GM23338 (cell line): ENCODE measurements around the gene FBRSL1. TPM values are rescaled to one million over a fixed set of nuclear protein-coding genes. Genes with fewer than 3 reads are reported as not detected.

Experiments
- ATAC-seq: fragments of 200-7000 bp; cut with Tn5 transposase; 3 replicates; pipeline ENCODE4 v1.9.1; 2020
- DNase-seq: peaks from one replicate; pipeline ENCODE4 v3.0.0-alpha.2; 2015; ENCODE audit warnings: low spot score
- H2AFZ ChIP-seq: fragments of 200-600 bp; sonication (generic); 2 replicates; pipeline ENCODE4 v1.8.0; 2016; ENCODE audit warnings: antibody characterized with exemption, mild to moderate bottlenecking, moderate library complexity
- H3F3A ChIP-seq: fragments of 200-600 bp; sonication (generic); replicated peaks from 2 replicates; pipeline ENCODE4 v1.8.0; 2017; ENCODE audit warnings: antibody characterized with exemption, mixed run types, low read depth
- H3K27ac ChIP-seq: fragments of 200-600 bp; sonication (generic); 2 replicates; pipeline ENCODE4 v1.6.1; 2016; ENCODE audit warnings: low read depth
- H3K27me3 ChIP-seq: fragments of 200-600 bp; sonication (generic); 2 replicates; pipeline ENCODE4 v1.8.0; 2016; ENCODE audit warnings: mild to moderate bottlenecking, mixed run types, moderate library complexity; ENCODE audit not compliant: insufficient read depth
- H3K36me3 ChIP-seq: fragments of 200-600 bp; sonication (generic); 2 replicates; pipeline ENCODE4 v1.8.0; 2016; ENCODE audit warnings: mild to moderate bottlenecking; ENCODE audit not compliant: insufficient read depth
- H3K4me1 ChIP-seq: fragments of 200-600 bp; sonication (generic); 2 replicates; pipeline ENCODE4 v1.8.0; 2016; ENCODE audit warnings: mild to moderate bottlenecking, moderate library complexity; ENCODE audit not compliant: insufficient read depth
- H3K4me2 ChIP-seq: fragments of 200-600 bp; sonication (generic); 2 replicates; pipeline ENCODE4 v1.7.1; 2017; ENCODE audit warnings: mixed run types
- H3K4me3 ChIP-seq: fragments of 200-600 bp; sonication (generic); 2 replicates; pipeline ENCODE4 v1.6.1; 2016; ENCODE audit warnings: mixed run types
- H3K79me2 ChIP-seq: fragments of 200-600 bp; sonication (generic); replicated peaks from 2 replicates; pipeline ENCODE4 v1.8.0; 2017; ENCODE audit warnings: mild to moderate bottlenecking; ENCODE audit not compliant: insufficient read depth
- H3K9me2 ChIP-seq: fragments of 200-600 bp; sonication (generic); 2 replicates; pipeline ENCODE4 v1.8.0; 2017; ENCODE audit not compliant: insufficient read depth
- H4K20me1 ChIP-seq: fragments of 200-600 bp; sonication (generic); replicated peaks from 2 replicates; pipeline ENCODE4 v1.8.0; 2017; ENCODE audit warnings: mild to moderate bottlenecking; ENCODE audit not compliant: insufficient read depth
- H3K27ac Mint-ChIP-seq: 2 replicates; pipeline ENCODE4 v1.8.0; 2020; ENCODE audit warnings: inconsistent platforms, mild to moderate bottlenecking, moderate library complexity, mixed read lengths
- H3K27me3 Mint-ChIP-seq: 3 replicates; pipeline ENCODE4 v1.8.0; 2022; ENCODE audit warnings: low read depth, mild to moderate bottlenecking, moderate library complexity, mixed read lengths, inconsistent platforms; ENCODE audit not compliant: insufficient read depth, poor library complexity
- H3K36me3 Mint-ChIP-seq: 3 replicates; pipeline ENCODE4 v1.8.0; 2021; ENCODE audit warnings: low read depth, mild to moderate bottlenecking, inconsistent platforms, moderate library complexity, mixed read lengths
- H3K4me1 Mint-ChIP-seq: 3 replicates; pipeline ENCODE4 v1.8.0; 2020; ENCODE audit warnings: mild to moderate bottlenecking, inconsistent platforms, mixed read lengths
- H3K4me3 Mint-ChIP-seq: 3 replicates; pipeline ENCODE4 v1.8.0; 2021; ENCODE audit warnings: moderate library complexity, mild to moderate bottlenecking, inconsistent platforms, mixed read lengths
- H3K9me3 Mint-ChIP-seq: 3 replicates; pipeline ENCODE4 v1.8.0; 2020; ENCODE audit warnings: moderate library complexity, mild to moderate bottlenecking, inconsistent platforms, mixed read lengths
- CREB1 ChIP-seq: fragments of 250-450 bp; sonication (Bioruptor Pico); IDR thresholded peaks from 2 replicates; pipeline ENCODE4 v1.5.0; 2020; ENCODE audit warnings: low read depth, mild to moderate bottlenecking, moderate library complexity
- EZH2 ChIP-seq: fragments of 200-600 bp; sonication (generic); IDR thresholded peaks from one replicate; pipeline ENCODE4 v1.8.0; 2017; ENCODE audit warnings: antibody characterized with exemption, mild to moderate bottlenecking, low read depth; ENCODE audit not compliant: unreplicated experiment
- EZH2phosphoT487 ChIP-seq: fragments of 200-600 bp; sonication (generic); IDR thresholded peaks from one replicate; pipeline ENCODE4 v1.8.1; 2018; ENCODE audit warnings: antibody characterized with exemption; ENCODE audit not compliant: unreplicated experiment
- JUNB ChIP-seq: IDR thresholded peaks from one replicate; pipeline ENCODE4 v1.6.1; 2016; ENCODE audit warnings: antibody characterized with exemption; ENCODE audit not compliant: unreplicated experiment
- NANOG ChIP-seq: IDR thresholded peaks from 2 replicates; pipeline ENCODE4 v1.6.1; 2016; ENCODE audit warnings: antibody characterized with exemption, borderline replicate concordance
- POLR2AphosphoS5 ChIP-seq: IDR thresholded peaks from 2 replicates; pipeline ENCODE4 v1.6.1; 2016; ENCODE audit warnings: antibody characterized with exemption, low read depth
- STAT1 ChIP-seq: IDR thresholded peaks from one replicate; pipeline ENCODE4 v1.6.1; 2016; ENCODE audit warnings: antibody characterized with exemption; ENCODE audit not compliant: unreplicated experiment
- ZNF114 ChIP-seq: fragments of 250-450 bp; sonication (Bioruptor Pico); IDR thresholded peaks from 2 replicates; pipeline ENCODE4 v1.5.0; 2020; ENCODE audit warnings: mild to moderate bottlenecking, moderate library complexity
- ZNF331 ChIP-seq: fragments of 250-450 bp; sonication (Bioruptor Pico); IDR thresholded peaks from 2 replicates; pipeline ENCODE4 v1.5.0; 2020; ENCODE audit warnings: low read depth, mild to moderate bottlenecking, moderate library complexity
- polyA plus RNA-seq: library from polyadenylated mRNA; unstranded; fragments of >200 nt; fragmentation: Nextera tagmentation; extraction: Ambion mirVana; gene quantifications from 2 replicates; pipeline ENCODE4 v1.2.1, GENCODE V29; 2016
- total RNA-seq: library from RNA; depleted of rRNA; stranded (reverse); fragments of >200 nt; shearing (Covaris generic); gene quantifications from 2 replicates; pipeline ENCODE4 v1.2.3, GENCODE V29; 2014
- TF ChIP-seq, protein P1 (sequence below): IDR thresholded peaks from 2 replicates; pipeline ENCODE4 v1.6.1; 2016; ENCODE audit warnings: antibody characterized with exemption
- TF ChIP-seq, protein P2 (sequence below), 2 experiments: fragments of 200-600 bp in 1 of 2; sonication (generic) in 1 of 2; conservative IDR thresholded peaks; 2 replicates each; pipeline versions ENCODE4 v1.5.1 to v1.6.1; 2016 to 2017; ENCODE audit warnings: antibody characterized with exemption in 2 of 2, low read depth in 2 of 2, mild to moderate bottlenecking in 2 of 2, moderate library complexity in 1 of 2
- TF ChIP-seq, protein P3 (sequence below): fragments of 250-450 bp; sonication (Bioruptor Pico); IDR thresholded peaks from 2 replicates; pipeline ENCODE4 v1.5.0; 2020; ENCODE audit warnings: mild to moderate bottlenecking, moderate library complexity
- TF ChIP-seq, protein P4 (sequence below): IDR thresholded peaks from one replicate; pipeline ENCODE4 v1.6.1; 2018; ENCODE audit warnings: antibody characterized with exemption; ENCODE audit not compliant: unreplicated experiment

FBRSL1 gene
- total and polyA plus RNA-seq, 2 experiments from 2014 or later: 37.8 to 89.8 TPM

DNA sequence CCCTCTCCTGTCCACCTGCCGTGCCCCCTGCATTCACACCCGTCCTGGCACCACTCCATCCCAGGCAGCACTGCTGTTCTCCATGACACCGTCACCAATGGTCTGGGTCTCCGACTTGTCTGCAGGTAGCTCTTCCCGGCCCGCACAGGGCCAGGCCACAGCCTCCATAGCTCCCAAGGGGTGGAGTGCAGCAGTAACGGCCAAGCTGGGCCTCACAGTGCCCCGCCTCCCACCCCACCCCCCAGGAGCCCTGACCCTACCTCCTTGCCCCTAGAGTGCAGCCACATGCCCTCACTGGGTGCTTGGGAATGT lies 12.9 kb downstream of the FBRSL1 start:
- Mint-ChIP-seq H3K4me1 (peaks cover 29% of the 10 kb centered on the region), H3K36me3 (no peaks in the 10 kb centered on the region; the same call in 2 of the 3 replicates), H3K4me3 (0 out of 3 replicates have a peak overlapping the region, but pooled peaks have one; percentile 42), H3K9me3 (no peaks in the 10 kb centered on the region), H3K27me3 (peaks cover 16% of the 10 kb centered on the region), H3K27ac (no peak overlapping the region)
- Histone ChIP-seq H3K4me1 (peaks cover 21% of the 10 kb centered on the region), H3K9me2 (no peaks in the 10 kb centered on the region), H3K36me3 (no peaks in the 10 kb centered on the region), H4K20me1 (peaks cover 35% of the 10 kb centered on the region), H3K27ac (no peak overlapping the region), H3K4me3 (no peak overlapping the region), H3K27me3 (no peaks in the 10 kb centered on the region), H3F3A (no peaks in the 10 kb centered on the region), H3K79me2 (peaks cover 79% of the 10 kb centered on the region), H2AFZ (no peak overlapping the region), H3K4me2 (no peak overlapping the region)
- ATAC-seq: peak; percentile 6
- no peak for DNase-seq
- TF ChIP-seq JUNB (no peak), NANOG (no peak), POLR2AphosphoS5 (no peak), EZH2phosphoT487 (no peak), EZH2 (no peak), CREB1 (no peak), ZNF114 (CRISPR knock-in tag) (no peak), STAT1 (no peak), ZNF331 (CRISPR knock-in tag) (no peak)
- TF ChIP-seq, protein P1, sequence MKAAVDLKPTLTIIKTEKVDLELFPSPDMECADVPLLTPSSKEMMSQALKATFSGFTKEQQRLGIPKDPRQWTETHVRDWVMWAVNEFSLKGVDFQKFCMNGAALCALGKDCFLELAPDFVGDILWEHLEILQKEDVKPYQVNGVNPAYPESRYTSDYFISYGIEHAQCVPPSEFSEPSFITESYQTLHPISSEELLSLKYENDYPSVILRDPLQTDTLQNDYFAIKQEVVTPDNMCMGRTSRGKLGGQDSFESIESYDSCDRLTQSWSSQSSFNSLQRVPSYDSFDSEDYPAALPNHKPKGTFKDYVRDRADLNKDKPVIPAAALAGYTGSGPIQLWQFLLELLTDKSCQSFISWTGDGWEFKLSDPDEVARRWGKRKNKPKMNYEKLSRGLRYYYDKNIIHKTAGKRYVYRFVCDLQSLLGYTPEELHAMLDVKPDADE: no peak
- TF ChIP-seq, protein P2, sequence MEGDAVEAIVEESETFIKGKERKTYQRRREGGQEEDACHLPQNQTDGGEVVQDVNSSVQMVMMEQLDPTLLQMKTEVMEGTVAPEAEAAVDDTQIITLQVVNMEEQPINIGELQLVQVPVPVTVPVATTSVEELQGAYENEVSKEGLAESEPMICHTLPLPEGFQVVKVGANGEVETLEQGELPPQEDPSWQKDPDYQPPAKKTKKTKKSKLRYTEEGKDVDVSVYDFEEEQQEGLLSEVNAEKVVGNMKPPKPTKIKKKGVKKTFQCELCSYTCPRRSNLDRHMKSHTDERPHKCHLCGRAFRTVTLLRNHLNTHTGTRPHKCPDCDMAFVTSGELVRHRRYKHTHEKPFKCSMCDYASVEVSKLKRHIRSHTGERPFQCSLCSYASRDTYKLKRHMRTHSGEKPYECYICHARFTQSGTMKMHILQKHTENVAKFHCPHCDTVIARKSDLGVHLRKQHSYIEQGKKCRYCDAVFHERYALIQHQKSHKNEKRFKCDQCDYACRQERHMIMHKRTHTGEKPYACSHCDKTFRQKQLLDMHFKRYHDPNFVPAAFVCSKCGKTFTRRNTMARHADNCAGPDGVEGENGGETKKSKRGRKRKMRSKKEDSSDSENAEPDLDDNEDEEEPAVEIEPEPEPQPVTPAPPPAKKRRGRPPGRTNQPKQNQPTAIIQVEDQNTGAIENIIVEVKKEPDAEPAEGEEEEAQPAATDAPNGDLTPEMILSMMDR (conservative IDR thresholded peaks at IDR 0.05; ENCODE audit: low read depth in 2 of 2): no peak
- TF ChIP-seq, protein P3, sequence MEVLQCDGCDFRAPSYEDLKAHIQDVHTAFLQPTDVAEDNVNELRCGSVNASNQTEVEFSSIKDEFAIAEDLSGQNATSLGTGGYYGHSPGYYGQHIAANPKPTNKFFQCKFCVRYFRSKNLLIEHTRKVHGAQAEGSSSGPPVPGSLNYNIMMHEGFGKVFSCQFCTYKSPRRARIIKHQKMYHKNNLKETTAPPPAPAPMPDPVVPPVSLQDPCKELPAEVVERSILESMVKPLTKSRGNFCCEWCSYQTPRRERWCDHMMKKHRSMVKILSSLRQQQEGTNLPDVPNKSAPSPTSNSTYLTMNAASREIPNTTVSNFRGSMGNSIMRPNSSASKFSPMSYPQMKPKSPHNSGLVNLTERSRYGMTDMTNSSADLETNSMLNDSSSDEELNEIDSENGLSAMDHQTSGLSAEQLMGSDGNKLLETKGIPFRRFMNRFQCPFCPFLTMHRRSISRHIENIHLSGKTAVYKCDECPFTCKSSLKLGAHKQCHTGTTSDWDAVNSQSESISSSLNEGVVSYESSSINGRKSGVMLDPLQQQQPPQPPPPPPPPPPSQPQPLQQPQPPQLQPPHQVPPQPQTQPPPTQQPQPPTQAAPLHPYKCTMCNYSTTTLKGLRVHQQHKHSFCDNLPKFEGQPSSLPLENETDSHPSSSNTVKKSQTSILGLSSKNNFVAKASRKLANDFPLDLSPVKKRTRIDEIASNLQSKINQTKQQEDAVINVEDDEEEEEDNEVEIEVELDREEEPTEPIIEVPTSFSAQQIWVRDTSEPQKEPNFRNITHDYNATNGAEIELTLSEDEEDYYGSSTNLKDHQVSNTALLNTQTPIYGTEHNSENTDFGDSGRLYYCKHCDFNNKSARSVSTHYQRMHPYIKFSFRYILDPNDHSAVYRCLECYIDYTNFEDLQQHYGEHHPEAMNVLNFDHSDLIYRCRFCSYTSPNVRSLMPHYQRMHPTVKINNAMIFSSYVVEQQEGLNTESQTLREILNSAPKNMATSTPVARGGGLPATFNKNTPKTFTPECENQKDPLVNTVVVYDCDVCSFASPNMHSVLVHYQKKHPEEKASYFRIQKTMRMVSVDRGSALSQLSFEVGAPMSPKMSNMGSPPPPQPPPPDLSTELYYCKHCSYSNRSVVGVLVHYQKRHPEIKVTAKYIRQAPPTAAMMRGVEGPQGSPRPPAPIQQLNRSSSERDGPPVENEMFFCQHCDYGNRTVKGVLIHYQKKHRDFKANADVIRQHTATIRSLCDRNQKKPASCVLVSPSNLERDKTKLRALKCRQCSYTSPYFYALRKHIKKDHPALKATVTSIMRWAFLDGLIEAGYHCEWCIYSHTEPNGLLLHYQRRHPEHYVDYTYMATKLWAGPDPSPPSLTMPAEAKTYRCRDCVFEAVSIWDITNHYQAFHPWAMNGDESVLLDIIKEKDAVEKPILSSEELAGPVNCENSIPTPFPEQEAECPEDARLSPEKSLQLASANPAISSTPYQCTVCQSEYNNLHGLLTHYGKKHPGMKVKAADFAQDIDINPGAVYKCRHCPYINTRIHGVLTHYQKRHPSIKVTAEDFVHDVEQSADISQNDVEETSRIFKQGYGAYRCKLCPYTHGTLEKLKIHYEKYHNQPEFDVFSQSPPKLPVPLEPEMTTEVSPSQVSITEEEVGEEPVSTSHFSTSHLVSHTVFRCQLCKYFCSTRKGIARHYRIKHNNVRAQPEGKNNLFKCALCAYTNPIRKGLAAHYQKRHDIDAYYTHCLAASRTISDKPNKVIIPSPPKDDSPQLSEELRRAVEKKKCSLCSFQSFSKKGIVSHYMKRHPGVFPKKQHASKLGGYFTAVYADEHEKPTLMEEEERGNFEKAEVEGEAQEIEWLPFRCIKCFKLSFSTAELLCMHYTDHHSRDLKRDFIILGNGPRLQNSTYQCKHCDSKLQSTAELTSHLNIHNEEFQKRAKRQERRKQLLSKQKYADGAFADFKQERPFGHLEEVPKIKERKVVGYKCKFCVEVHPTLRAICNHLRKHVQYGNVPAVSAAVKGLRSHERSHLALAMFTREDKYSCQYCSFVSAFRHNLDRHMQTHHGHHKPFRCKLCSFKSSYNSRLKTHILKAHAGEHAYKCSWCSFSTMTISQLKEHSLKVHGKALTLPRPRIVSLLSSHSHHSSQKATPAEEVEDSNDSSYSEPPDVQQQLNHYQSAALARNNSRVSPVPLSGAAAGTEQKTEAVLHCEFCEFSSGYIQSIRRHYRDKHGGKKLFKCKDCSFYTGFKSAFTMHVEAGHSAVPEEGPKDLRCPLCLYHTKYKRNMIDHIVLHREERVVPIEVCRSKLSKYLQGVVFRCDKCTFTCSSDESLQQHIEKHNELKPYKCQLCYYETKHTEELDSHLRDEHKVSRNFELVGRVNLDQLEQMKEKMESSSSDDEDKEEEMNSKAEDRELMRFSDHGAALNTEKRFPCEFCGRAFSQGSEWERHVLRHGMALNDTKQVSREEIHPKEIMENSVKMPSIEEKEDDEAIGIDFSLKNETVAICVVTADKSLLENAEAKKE (CRISPR knock-in tag): no peak
- TF ChIP-seq, protein P4, sequence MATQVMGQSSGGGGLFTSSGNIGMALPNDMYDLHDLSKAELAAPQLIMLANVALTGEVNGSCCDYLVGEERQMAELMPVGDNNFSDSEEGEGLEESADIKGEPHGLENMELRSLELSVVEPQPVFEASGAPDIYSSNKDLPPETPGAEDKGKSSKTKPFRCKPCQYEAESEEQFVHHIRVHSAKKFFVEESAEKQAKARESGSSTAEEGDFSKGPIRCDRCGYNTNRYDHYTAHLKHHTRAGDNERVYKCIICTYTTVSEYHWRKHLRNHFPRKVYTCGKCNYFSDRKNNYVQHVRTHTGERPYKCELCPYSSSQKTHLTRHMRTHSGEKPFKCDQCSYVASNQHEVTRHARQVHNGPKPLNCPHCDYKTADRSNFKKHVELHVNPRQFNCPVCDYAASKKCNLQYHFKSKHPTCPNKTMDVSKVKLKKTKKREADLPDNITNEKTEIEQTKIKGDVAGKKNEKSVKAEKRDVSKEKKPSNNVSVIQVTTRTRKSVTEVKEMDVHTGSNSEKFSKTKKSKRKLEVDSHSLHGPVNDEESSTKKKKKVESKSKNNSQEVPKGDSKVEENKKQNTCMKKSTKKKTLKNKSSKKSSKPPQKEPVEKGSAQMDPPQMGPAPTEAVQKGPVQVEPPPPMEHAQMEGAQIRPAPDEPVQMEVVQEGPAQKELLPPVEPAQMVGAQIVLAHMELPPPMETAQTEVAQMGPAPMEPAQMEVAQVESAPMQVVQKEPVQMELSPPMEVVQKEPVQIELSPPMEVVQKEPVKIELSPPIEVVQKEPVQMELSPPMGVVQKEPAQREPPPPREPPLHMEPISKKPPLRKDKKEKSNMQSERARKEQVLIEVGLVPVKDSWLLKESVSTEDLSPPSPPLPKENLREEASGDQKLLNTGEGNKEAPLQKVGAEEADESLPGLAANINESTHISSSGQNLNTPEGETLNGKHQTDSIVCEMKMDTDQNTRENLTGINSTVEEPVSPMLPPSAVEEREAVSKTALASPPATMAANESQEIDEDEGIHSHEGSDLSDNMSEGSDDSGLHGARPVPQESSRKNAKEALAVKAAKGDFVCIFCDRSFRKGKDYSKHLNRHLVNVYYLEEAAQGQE: no peak
